ENCODE data around the gene EMX2.
"Not testable (repeated sequence)": the region's sequence is repeated elsewhere in the genome, so short reads cannot be mapped to it uniquely, and the experiment has no call there.

EMX2 gene

DNA sequence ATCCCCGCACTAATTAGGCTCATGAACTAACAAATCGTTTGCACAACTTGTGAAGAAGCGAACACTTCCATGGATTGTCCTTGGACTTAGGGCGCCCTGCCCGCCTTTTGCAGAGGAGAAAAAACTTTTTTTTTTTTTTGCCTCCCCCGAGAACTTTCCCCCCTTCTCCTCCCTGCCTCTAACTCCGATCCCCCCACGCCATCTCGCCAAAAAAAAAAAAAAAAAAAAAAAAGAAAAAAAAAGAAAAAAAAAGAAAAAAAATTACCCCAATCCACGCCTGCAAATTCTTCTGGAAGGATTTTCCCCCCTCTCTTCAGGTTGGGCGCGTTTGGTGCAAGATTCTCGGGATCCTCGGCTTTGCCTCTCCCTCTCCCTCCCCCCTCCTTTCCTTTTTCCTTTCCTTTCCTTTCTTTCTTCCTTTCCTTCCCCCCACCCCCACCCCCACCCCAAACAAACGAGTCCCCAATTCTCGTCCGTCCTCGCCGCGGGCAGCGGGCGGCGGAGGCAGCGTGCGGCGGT is at the start of gene EMX2:
TSS of gene EMX2 (plus strand) at position 41 of the 519 bp plus-strand sequence. CDS start 522 bp downstream, outside the sequence.
- no peak for DNase-seq (ENCODE audit: low read depth in 2 of 2)

GRCh38 chr10:117496031-117496430 is 46.5 kb upstream of the EMX2 start:
- no peak for DNase-seq (ENCODE audit: low read depth in 2 of 2)

DNA sequence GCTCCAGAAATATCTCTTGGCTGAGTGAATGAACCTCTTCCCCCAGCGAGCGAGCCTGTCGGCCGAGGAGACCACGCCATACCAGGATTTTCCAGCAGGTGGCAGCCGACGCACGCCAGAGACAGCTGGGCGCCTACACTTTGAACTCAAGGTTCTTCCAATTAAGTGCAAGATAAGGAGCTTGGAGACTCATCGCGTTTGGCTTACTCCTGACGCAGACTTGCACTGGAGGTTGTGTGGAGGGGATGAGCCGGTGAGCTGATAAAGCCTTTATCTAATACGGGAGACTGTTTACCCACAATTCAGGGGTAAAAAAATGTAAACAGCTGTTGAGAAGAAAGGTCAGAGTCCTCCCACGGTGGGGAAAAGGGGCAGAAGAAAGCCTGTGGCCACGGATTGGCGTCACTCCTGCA is 45.9 kb upstream of the EMX2 start:
- peak; percentile 26 to 27 for DNase-seq (ENCODE audit: low read depth in 2 of 2)

DNA sequence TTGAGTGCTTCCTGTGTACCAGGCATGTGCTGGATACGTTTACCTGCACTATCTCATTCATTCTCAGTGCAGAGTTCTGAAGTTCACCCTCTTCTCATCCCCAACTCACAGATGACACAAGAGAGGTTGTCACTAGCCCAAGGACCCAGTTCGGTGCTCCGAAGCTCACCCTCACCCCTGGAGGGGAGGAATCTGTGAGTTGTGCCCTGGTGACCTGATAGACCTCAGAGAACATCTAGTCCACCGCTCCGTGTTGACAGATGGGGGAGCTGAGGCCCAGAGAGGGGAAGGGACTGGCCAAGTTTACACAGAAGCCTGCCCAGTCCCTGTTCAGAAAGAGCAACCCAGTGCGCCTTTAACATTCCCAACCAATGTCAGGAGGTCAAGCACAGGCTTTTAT is 44.8 kb upstream of the EMX2 start:
- no peak for DNase-seq (ENCODE audit: low read depth in 2 of 2)

DNA sequence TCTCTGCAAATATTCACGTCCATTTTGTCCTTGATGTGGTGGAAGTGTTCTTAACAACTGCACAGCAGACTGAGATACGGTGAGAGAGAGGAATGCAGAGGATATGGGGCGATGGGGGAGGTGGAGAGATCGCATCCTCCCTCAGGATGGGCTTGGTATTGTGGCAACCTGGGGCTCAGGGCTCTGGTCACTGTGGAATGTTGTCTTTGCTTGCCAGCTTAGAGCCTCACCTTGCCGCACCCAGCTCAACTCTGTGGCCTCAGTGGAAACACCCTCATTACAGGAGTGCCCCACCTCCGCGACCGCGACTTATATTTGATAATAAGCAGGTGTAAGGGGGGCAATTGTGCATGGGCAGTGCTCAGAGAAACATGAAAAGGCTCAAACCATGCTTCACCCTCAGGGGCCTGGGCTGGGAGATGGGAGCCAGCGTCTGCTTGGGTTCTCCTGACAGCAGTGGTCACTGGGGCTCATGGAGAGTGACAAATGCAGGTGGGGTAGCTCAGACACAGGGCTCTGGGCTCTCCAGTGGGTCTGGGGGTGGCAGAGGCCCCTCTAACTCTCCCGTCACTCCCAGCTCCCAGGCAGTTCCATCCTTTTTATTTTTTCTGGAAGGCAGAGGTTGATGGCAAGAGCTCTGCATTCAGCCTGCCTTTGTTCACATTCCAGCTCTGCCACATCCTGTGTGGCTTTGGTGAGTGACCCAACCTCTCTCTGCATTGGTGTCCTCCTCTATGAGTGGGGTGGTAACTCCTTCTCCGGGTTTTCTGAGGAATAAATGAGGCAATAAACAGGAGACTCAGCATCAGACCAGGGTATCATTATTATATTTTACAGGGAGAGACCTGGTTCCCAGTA is 43.1 kb upstream of the EMX2 start:
- no peak for DNase-seq (ENCODE audit: low read depth in 2 of 2)

DNA sequence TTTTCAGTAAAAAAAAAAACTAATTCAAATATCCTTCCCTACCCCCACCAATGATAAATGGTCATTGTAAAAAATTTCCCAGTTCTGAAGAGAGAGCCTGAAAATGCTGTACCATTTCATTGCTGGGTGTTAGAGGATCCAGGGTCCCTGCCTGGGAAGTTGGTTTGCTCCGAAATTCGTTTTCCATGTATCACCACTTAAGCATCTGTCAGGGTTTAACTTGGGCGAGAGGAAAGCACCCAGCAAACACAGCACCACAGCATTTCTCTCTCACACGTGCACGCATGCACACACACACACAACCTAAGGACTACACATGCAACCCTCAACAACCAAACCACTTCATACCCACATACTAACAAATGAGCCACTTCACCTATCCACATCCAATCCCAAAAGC is 42.1 kb upstream of the EMX2 start:
- no peak for DNase-seq (ENCODE audit: low read depth in 2 of 2)

- DNase-seq (ENCODE audit: low read depth in 2 of 2), result no peak
Observed at GRCh38 chr10:117501460-117502035, 41.0 kb upstream of the EMX2 start.

DNA sequence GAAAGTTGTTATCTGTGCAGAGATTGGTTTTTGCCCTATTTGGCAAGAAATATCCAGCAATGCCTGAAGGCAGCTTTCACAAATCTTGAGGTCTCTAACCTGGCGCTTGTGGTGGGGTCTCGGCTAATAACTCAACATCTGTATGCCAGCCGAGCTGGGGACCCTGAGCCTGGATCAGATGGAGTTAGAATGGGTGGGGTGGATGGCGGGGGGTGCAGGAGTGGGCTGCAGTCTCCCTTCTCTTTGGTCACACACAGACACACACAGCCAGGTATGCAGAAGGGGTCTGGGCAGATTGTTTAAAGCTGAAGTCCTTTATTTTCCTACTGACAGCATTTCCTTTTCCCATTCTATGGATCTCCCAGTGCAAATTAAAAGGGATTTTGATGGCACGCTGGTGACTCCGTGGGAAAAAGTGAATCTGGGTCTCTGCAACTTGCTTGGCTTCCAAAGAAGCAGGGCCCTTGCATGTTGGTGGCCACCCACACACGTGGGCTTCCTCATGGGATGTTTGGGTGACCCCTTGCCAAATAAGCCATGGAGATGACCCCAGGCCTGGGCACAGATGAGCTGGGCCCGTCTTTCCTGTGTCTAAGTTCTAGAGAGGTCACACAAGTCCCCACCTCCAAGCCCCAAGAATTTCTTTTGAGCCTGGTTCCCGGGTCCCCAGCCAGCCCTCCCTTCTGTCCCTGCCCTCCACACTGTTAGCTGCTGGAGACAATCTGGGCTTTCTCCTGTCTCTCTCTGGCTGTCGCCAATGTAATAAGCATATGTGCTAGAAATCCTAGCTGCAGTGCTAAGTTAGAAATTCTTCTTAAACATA is 39.9 kb upstream of the EMX2 start:
- no peak for DNase-seq (ENCODE audit: low read depth in 2 of 2)

DNA sequence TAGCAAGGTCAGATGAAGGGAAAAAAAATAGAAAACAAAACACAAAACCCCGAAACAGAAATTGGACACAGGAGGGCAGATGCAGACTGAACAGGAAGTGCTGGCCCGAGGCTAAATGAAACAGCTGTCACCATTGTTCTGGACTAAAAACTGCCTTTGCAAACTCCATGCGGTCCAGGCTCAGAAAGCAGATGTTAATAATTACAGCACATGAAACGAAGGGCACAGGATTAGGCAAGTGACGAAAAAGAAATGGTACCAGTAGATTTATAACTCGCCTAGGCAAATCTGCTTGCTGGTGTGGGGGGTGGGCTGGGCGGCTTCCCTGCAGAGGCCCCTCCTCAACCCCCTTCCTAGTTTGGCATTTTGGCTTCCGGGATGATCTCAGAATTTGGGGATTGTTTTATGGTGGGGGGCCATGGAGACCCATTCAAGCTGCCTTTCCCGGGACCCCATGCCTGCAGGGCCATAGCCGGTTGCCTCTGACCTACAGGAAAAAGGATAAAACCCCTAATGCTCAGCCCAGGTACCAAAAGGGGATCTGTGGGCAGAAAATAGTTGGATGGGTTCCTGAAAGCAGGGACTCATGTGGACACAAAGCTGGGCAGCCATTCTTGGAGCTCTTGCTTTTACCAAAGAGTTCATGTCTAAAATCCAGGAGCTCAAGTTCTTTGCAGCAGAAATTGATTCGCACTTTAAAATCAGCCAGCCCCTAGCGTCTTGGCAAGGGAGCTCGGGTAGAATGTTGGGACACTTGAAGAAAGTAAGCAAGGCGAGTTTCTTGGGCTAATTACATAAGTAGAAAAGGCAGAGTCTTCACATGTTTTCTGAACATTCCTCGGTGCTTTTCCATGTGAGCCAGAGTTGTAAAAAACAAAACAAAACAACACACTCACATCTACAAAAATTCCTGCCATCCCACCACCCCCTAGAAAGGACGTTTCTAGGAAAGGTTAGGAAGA is 39.0 kb upstream of the EMX2 start:
- DNase-seq (ENCODE audit: low read depth in 2 of 2), result no peak

- DNase-seq (ENCODE audit: low read depth in 2 of 2), result no peak
Observed at GRCh38 chr10:117504562-117504961, 38.0 kb upstream of the EMX2 start.

GRCh38 chr10:117507081-117507480 is 35.5 kb upstream of the EMX2 start:
- not testable (repeated sequence) for DNase-seq (ENCODE audit: low read depth in 2 of 2)

DNA sequence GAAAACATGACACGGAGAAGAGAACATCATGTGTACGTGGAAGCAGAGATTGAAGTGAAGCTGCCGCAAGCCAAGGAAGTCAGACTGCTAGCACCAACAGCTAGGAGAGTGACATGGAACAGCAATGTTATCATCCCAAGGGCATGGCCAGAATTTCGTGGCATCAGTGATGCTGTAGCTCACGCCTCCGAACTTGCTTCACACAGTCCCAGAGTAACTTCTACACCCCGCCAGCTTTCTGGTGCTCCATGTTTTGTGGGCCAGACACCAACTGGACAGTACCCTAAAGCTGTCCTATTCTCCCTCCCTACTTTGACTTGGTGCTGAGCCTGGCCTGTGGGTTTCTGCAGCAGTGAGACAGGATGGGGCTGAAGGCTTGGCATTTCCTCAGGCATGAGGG is 33.0 kb upstream of the EMX2 start:
- DNase-seq (ENCODE audit: low read depth in 2 of 2), result no peak

GRCh38 chr10:117511601-117512390 is 30.8 kb upstream of the EMX2 start:
- DNase-seq (ENCODE audit: low read depth in 2 of 2), result no peak

DNA sequence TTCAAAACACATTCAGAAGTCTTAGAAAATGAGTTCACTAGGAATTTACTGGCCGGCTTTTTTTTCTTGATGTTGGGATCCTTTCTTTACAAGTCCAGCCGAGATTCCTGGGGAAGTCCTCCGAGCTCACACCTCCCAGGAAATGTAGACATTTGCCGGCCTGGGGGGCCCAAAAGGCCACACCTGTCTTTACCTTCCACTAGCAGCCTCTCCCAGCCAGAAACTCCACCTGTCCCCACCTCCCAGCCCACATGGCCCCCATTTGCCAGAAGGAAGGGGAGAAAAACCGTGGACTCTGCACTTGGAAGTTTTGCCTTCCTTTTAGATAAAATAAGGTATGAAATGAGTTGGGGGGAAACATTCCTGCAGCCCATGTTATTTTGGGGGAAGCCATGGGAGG is 27.6 kb upstream of the EMX2 start:
- DNase-seq (ENCODE audit: low read depth in 2 of 2), result no peak

DNA sequence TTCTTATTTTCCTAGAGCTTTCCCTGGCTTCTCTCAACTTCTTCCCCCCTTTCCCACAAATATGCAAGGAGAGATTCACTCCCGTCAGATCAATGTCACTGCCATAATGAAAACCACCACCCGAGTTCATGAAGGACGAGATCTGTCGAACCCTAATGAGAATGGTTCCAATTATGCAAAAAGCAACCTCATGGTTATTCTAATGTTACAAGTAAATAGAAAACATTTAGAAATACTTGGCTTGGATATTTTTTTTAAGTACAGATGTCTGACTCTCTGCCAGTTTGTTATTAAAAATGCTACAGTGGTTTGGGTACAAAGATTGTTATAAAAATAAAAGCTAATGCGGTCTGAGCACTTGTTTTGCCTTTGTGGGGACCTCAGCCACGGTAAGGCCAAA is 25.9 kb upstream of the EMX2 start:
- no peak for DNase-seq (ENCODE audit: low read depth in 2 of 2)

DNA sequence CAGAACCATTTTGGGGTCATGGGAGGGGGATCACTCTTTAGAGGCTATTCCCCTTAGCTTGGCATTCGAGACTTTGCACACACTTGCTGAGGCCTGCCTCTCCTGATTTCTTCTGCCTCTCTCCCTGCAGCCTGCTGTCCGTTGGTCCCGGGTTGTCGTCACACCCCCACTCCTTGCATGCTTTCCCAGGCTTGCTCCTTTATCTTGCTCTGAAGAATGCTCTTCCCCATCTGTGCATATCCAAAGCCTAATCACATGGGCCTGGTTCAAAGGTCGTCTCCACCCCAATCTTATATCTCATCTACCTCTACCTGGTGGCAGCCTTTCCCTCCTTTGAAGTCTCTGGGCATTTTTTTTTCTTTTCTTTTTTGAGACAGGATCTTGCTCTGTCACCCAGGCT is 24.3 kb upstream of the EMX2 start:
- no peak for DNase-seq (ENCODE audit: low read depth in 2 of 2)

- no peak for DNase-seq (ENCODE audit: low read depth in 2 of 2)
Observed at GRCh38 chr10:117519286-117519685, 23.3 kb upstream of the EMX2 start.

DNA sequence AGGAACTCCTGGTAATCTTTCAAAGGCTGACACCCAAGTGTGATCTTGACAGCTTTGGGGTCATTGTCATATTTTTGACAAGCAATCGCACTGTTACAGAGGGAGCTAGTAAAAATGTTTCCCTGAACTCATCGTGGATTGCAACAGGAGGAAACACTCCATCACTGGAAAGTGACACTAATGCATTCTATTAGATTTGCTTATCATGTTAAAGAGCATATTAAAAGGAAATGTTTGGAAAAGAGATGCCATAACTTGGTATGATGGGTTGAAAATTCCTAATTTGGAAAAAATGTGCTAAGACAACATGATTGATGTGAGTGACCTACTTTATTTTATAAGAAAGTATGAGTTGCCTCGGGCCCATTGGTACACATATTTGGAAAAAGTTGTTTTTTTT is 22.7 kb upstream of the EMX2 start:
- no peak for DNase-seq (ENCODE audit: low read depth in 2 of 2)

- no peak for DNase-seq (ENCODE audit: low read depth in 2 of 2)
Observed at GRCh38 chr10:117530791-117531190, 11.8 kb upstream of the EMX2 start.

DNA sequence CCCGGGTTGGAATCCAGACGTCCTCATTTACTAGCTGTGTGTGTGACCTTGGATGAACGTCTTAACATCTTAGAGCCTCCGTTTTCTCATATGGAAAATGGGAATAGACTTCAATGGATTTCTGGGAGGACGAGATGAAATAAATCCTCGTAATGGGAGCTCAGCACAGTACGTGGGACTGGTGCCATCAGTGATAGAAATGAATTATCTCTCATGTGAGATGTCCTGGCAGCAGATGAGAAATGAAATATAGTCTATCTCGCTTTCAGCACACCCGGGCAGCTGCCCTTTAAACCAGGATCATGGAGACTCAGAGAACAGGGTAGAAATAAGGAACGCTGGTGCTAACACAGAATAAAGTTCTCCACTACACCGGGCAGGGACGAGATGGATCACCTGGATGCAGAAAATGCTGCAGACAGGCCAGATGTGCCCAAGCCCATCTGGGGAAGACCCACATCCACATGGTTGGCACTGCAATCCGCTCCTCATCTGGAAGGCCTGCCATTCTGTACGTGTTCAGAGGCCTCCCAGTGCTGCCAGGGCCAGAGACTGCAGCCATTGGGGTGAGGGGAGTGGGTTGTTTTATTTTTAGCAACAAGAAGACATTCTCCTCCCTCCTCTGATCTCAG is 11.1 kb upstream of the EMX2 start:
- no peak for DNase-seq (ENCODE audit: low read depth in 2 of 2)
